Activated B cell treated with CpG ODN at 0.5 μM for 24 hours (primary cell): ENCODE results near the gene SLX9. TPM values are rescaled to one million over a fixed set of nuclear protein-coding genes. Genes with fewer than 3 reads are reported as not detected.

Source experiments
- ATAC-seq: fragments of 200-7000 bp; cut with Tn5 transposase; one replicate; pipeline ENCODE4 v1.10.0; 2021; ENCODE audit warnings: low read depth, mild to moderate bottlenecking, moderate library complexity
- CTCF ChIA-PET: fragments of 350-600 bp; sonication (Branson Sonifier 250); formaldehyde crosslinking; loops from one replicate; lab custom pipeline; 2021; ENCODE audit warnings: antibody characterized with exemption; lab: Charles Lee
- POLR2A ChIA-PET: fragments of 350-600 bp; sonication (Branson Sonifier 250); formaldehyde crosslinking; loops from one replicate; lab custom pipeline; 2021; ENCODE audit warnings: antibody characterized with exemption; lab: Charles Lee
- DNase-seq: peaks from one replicate; pipeline ENCODE4 v3.0.0; 2022
- H3K27ac Mint-ChIP-seq: one replicate; pipeline ENCODE4 v1.8.0; 2020; ENCODE audit warnings: mixed read lengths
- H3K27me3 Mint-ChIP-seq: one replicate; pipeline ENCODE4 v1.8.0; 2021; ENCODE audit warnings: mixed read lengths
- H3K36me3 Mint-ChIP-seq: one replicate; pipeline ENCODE4 v1.8.0; 2021; ENCODE audit warnings: low read depth, mixed read lengths
- H3K4me1 Mint-ChIP-seq: one replicate; pipeline ENCODE4 v1.8.0; 2021; ENCODE audit warnings: mixed read lengths
- H3K4me3 Mint-ChIP-seq: one replicate; pipeline ENCODE4 v1.8.0; 2020; ENCODE audit warnings: mild to moderate bottlenecking, mixed read lengths
- H3K9me3 Mint-ChIP-seq: one replicate; pipeline ENCODE4 v1.8.0; 2020; ENCODE audit warnings: mixed read lengths
- CTCF ChIP-seq: fragments of 200-600 bp; IDR thresholded peaks from one replicate; pipeline ENCODE4 v1.8.0; 2022; ENCODE audit warnings: antibody characterized with exemption, mild to moderate bottlenecking
- intact Hi-C: fragments of 100-400 bp; cut with micrococcal nuclease; formaldehyde crosslinking; loops from one replicate; pipeline ENCODE4 v1.15.1; 2024
- total RNA-seq: library from RNA; stranded (reverse); gene quantifications from 2 replicates; pipeline ENCODE4 v1.2.3, GENCODE V29; 2022

SLX9 gene
- total RNA-seq, 1 donor from 2014 or later = 26.0 TPM

- ChIA-PET CTCF (interaction anchor here (0.7 to 12.2 kb wide), 22 partner anchors 8 to 439 kb away, joined by 3 to 224 read pairs (median 3); partner anchors contain the start of gene ITGB2), POLR2A (interaction anchor here (0.6 to 1.2 kb wide), 6 partner anchors 10 to 178 kb away, joined by 3 to 7 read pairs (median 3); partner anchors contain the start of gene SLX9)
- H3K4me1 Mint-ChIP-seq = peaks cover 40% of the 10 kb centered on the region
- no peak overlapping the region for H3K4me3 Mint-ChIP-seq
- peak; percentile 86 for TF ChIP-seq CTCF
- intact Hi-C loops = loop anchor here (1.0 to 10.0 kb wide), 4 partner anchors 179 to 490 kb away; no protein-coding TSS in a partner anchor
- H3K27me3 Mint-ChIP-seq = no peaks in the 10 kb centered on the region
- H3K27ac Mint-ChIP-seq = no peak overlapping the region
- H3K36me3 Mint-ChIP-seq = peaks cover 44% of the 10 kb centered on the region
- peak; percentile 91 for ATAC-seq
- peak; percentile 76 for DNase-seq
- H3K9me3 Mint-ChIP-seq = no peaks in the 10 kb centered on the region
Measured at GRCh38 chr21:44949779-44950198, 10.0 kb downstream of the SLX9 start.

- Mint-ChIP-seq H3K27me3 (no peaks in the 10 kb centered on the region), H3K4me1 (peaks cover 39% of the 10 kb centered on the region), H3K9me3 (no peaks in the 10 kb centered on the region), H3K36me3 (peaks cover 43% of the 10 kb centered on the region), H3K27ac (no peak overlapping the region), H3K4me3 (no peak overlapping the region)
- POLR2A ChIA-PET = interaction anchor here (0.7 to 1.2 kb wide), 3 partner anchors 154 to 178 kb away, joined by 3 read pairs; no protein-coding TSS in a partner anchor
- no peak for ATAC-seq
- intact Hi-C loops = no loop called here
- CTCF ChIA-PET = interaction anchor here (0.7 to 12.2 kb wide), 21 partner anchors 9 to 440 kb away, joined by 3 to 224 read pairs (median 3); partner anchors contain the start of gene ITGB2
- no peak for TF ChIP-seq CTCF
- DNase-seq = no peak
Measured at GRCh38 chr21:44950351-44950750, 10.5 kb downstream of the SLX9 start.

GRCh38 chr21:44951186-44951915 lies 11.5 kb downstream of the SLX9 start:
- Mint-ChIP-seq H3K4me1 (peaks cover 33% of the 10 kb centered on the region), H3K27me3 (no peaks in the 10 kb centered on the region), H3K4me3 (no peak overlapping the region), H3K36me3 (peaks cover 45% of the 10 kb centered on the region), H3K9me3 (no peaks in the 10 kb centered on the region), H3K27ac (no peak overlapping the region)
- TF ChIP-seq CTCF = no peak
- DNase-seq (no peak), ATAC-seq (no peak)
- intact Hi-C loops = no loop called here
- POLR2A ChIA-PET = no interaction called here
- CTCF ChIA-PET = interaction anchor here (0.9 to 12.2 kb wide), 5 partner anchors 125 to 188 kb away, joined by 3 to 224 read pairs (median 5); no protein-coding TSS in a partner anchor

- H3K27me3 Mint-ChIP-seq = no peaks in the 10 kb centered on the region
- DNase-seq (no peak), ATAC-seq (peak; percentile 27)
- ChIA-PET POLR2A (interaction anchor here (0.5 to 0.6 kb wide), 2 partner anchors 216 to 242 kb away, joined by 4 to 5 read pairs; no protein-coding TSS in a partner anchor), CTCF (interaction anchor here (0.9 to 12.2 kb wide), 3 partner anchors 168 to 187 kb away, joined by 3 to 224 read pairs (median 218); no protein-coding TSS in a partner anchor)
- H3K36me3 Mint-ChIP-seq = peaks cover 46% of the 10 kb centered on the region
- intact Hi-C loops = no loop called here
- no peak overlapping the region for H3K4me3 Mint-ChIP-seq
- no peak overlapping the region for H3K27ac Mint-ChIP-seq
- TF ChIP-seq CTCF = no peak
- H3K9me3 Mint-ChIP-seq = no peaks in the 10 kb centered on the region
- peaks cover 32% of the 10 kb centered on the region for H3K4me1 Mint-ChIP-seq
Measured at GRCh38 chr21:44952116-44952928, 12.5 kb downstream of the SLX9 start.
